CD4-positive, alpha-beta T cell treated with Interleukin-4 for 1 hour (primary cell): ENCODE measurements around the gene PANK4.
A peak's percentile ranks its signal among the peaks of the same experiment; 100 is the strongest.
"Not testable (repeated sequence)": the region's sequence is repeated elsewhere in the genome, so short reads cannot be mapped to it uniquely, and the experiment has no call there.

Experiments used
- DNase-seq, 2 donors: peaks; one replicate each; pipeline ENCODE4 v3.0.0-alpha.2; 2020 to 2022

PANK4 gene

GRCh38 chr1:2558420-2558819, 32.0 kb upstream of the PANK4 start:
- DNase-seq: no peak

- no peak for DNase-seq
Observed at GRCh38 chr1:2557482-2558400, 31.3 kb upstream of the PANK4 start.

- peak; percentile 58 to 60 for DNase-seq
Observed at GRCh38 chr1:2556678-2557481, 30.5 kb upstream of the PANK4 start.

- DNase-seq: peak; percentile 79 to 84
Observed at GRCh38 chr1:2556277-2556677, 29.9 kb upstream of the PANK4 start, which contains the start of gene TNFRSF14. Gene TNFRSF14, plus strand, starts transcription at chr1:2556371. Its CDS starts 294 bp downstream, at chr1:2556665.

GRCh38 chr1:2555634-2556276, 29.4 kb upstream of the PANK4 start:
- peak; percentile 86 to 88 for DNase-seq

GRCh38 chr1:2554621-2555387, 28.4 kb upstream of the PANK4 start:
- DNase-seq: peak; percentile 61 to 73

- no peak for DNase-seq
Observed at GRCh38 chr1:2553871-2554620, 27.6 kb upstream of the PANK4 start.

GRCh38 chr1:2553076-2553475, 26.7 kb upstream of the PANK4 start:
- not testable (repeated sequence) for DNase-seq

- no peak for DNase-seq
Observed at GRCh38 chr1:2552189-2552588, 25.8 kb upstream of the PANK4 start.

GRCh38 chr1:2551544-2551943, 25.1 kb upstream of the PANK4 start:
- not testable (repeated sequence) for DNase-seq

GRCh38 chr1:2550309-2550861, 24.0 kb upstream of the PANK4 start:
- not testable (repeated sequence) for DNase-seq

GRCh38 chr1:2549367-2550029, 23.1 kb upstream of the PANK4 start:
- not testable (repeated sequence) for DNase-seq

- DNase-seq: peak; percentile 89
Observed at GRCh38 chr1:2548068-2548589, 21.7 kb upstream of the PANK4 start.

- DNase-seq: no peak
Observed at GRCh38 chr1:2547210-2548067, 21.0 kb upstream of the PANK4 start.

- peak; percentile 89 to 92 for DNase-seq
Observed at GRCh38 chr1:2546515-2547209, 20.3 kb upstream of the PANK4 start.

GRCh38 chr1:2545754-2546514, 19.5 kb upstream of the PANK4 start:
- peak; percentile 94 to 95 for DNase-seq

- DNase-seq: no peak
Observed at GRCh38 chr1:2544875-2545640, 18.7 kb upstream of the PANK4 start.
